PFSK-1 (cell line): Measurements from ENCODE around the gene VWCE.

ENCODE experiments used
- FOXP2 ChIP-seq: optimal IDR thresholded peaks from 2 replicates; pipeline ENCODE3; 2011; ENCODE audit warnings: borderline replicate concordance, control low read depth, inconsistent platforms; ENCODE audit not compliant: insufficient read depth; ENCODE audit errors: extremely low read length, extremely low read depth
- POLR2AphosphoS5 ChIP-seq: IDR thresholded peaks from 2 replicates; pipeline ENCODE4 v1.6.1; 2012; ENCODE audit warnings: low read depth, mild to moderate bottlenecking, control low read depth, low read length, moderate library complexity
- SIN3A ChIP-seq: IDR thresholded peaks from 2 replicates; pipeline ENCODE4 v1.6.1; 2012; ENCODE audit warnings: mild to moderate bottlenecking, low read length, moderate library complexity, borderline replicate concordance; ENCODE audit not compliant: insufficient read depth
- TAF1 ChIP-seq: IDR thresholded peaks from 2 replicates; pipeline ENCODE4 v1.6.1; 2012; ENCODE audit warnings: low read length, control low read depth, borderline replicate concordance; ENCODE audit not compliant: insufficient read depth
- TF ChIP-seq, protein P1 (sequence below), 2 experiments: IDR thresholded peaks; 2 replicates each; pipeline versions ENCODE4 v1.6.1 to v1.8.0; 2011 to 2012; ENCODE audit warnings: low read depth in 2 of 2, low read length in 2 of 2, control low read depth in 1 of 2, inconsistent platforms in 1 of 2, mild to moderate bottlenecking in 1 of 2, moderate library complexity in 1 of 2; ENCODE audit not compliant: insufficient read depth in 1 of 2

VWCE gene

DNA sequence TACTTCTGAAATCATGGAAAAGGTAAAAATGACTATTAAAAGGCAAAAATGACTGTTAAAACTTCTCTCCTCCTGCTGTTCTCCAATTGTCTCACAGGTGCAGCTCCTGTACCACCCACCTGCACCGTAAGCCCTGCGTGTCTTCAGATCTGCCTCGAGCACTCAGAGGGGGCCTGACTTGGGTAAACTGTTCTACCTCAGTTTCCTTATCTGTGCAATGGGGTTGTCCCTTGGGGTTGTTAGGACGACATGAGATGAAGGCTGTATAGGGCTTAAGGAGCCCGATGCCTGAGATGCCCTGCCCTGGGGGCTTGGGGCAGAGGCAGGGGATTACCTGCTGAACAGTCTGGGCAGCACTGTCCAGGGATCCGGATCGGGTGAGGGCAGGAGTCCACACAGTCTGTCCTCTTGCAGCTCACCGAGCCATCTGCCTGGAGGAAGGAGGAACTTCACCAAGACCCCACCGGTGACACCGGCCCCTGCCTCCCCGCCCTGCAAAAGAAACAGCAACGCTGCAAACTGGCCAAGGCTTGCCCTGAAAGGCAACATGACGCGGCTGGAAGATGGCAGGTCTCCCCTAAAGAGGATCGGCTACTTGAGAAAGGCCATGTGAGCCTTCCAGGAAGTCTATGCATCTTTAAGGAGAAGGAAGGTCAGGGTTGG is 26.4 kb downstream of the VWCE start:
- no peak for TF ChIP-seq TAF1
- TF ChIP-seq SIN3A, result no peak
- no peak for TF ChIP-seq FOXP2
- TF ChIP-seq, protein P1, sequence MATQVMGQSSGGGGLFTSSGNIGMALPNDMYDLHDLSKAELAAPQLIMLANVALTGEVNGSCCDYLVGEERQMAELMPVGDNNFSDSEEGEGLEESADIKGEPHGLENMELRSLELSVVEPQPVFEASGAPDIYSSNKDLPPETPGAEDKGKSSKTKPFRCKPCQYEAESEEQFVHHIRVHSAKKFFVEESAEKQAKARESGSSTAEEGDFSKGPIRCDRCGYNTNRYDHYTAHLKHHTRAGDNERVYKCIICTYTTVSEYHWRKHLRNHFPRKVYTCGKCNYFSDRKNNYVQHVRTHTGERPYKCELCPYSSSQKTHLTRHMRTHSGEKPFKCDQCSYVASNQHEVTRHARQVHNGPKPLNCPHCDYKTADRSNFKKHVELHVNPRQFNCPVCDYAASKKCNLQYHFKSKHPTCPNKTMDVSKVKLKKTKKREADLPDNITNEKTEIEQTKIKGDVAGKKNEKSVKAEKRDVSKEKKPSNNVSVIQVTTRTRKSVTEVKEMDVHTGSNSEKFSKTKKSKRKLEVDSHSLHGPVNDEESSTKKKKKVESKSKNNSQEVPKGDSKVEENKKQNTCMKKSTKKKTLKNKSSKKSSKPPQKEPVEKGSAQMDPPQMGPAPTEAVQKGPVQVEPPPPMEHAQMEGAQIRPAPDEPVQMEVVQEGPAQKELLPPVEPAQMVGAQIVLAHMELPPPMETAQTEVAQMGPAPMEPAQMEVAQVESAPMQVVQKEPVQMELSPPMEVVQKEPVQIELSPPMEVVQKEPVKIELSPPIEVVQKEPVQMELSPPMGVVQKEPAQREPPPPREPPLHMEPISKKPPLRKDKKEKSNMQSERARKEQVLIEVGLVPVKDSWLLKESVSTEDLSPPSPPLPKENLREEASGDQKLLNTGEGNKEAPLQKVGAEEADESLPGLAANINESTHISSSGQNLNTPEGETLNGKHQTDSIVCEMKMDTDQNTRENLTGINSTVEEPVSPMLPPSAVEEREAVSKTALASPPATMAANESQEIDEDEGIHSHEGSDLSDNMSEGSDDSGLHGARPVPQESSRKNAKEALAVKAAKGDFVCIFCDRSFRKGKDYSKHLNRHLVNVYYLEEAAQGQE (IDR thresholded peaks at IDR 0.05; ENCODE audit: insufficient read depth in 1 of 2, low read depth in 2 of 2, low read length in 2 of 2), result no peak

DNA sequence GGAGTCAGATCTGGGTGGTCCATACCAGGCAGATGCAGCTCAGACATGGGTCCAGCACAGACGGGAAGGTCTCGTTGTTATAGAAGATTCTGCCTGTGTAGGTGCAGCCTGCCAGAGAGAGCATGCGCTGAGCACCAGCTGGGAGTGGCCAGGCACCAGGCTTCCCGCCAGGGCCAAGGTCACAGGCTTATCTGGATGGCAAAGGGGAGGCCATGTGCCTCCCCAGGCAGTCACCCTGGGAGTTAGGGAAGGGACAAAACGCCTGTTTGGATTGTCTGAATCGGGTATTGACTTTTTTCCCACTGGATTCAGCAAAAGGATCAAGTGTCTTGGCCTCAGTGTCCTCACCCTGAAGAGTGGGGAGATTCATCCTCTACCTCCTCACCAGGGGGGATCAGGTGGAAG is 27.7 kb downstream of the VWCE start:
- TF ChIP-seq FOXP2, result no peak
- no peak for TF ChIP-seq TAF1
- TF ChIP-seq POLR2AphosphoS5, result no peak

DNA sequence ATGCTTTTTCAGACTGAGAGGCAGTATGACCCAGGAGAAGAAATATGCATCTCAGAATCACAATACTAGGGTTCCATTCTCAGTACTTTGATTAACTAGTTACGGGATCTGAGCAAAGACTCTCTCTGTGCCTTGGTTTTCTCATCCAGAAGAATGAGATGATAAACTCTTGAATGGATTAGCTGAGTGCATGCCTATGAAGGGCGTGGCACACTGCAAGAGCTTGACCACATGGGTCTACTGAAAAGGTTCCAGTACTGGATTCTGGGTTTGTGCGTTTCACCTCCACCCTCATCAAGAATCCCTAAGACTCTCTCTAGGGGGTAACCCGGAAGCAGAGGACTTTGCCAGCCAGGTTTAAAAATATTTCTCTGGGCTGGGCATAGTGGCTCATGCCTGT is 28.5 kb downstream of the VWCE start:
- TF ChIP-seq SIN3A (no peak), TAF1 (no peak), FOXP2 (no peak), POLR2AphosphoS5 (no peak)
- TF ChIP-seq, protein P1 (IDR thresholded peaks at IDR 0.05; ENCODE audit: insufficient read depth in 1 of 2, low read depth in 2 of 2, low read length in 2 of 2), result no peak

DNA sequence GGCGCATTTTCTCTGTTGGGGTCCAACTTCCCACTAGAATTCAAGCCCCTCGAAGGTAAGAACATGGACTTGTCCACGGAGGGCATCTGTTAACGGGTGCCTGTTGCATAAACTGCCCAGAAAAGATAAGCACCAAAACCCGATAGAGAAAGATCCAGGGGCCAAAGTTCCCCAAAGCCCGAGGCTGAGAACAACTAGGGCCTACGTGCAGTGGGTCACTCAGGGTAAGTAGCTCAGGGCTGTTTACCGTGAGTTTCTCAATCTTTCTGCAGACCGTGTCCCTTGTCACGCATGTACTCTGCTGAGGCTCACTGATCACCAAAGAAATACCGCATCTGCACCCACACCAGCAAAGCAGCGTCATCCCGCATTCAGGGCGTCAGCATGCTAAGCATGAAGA is 29.8 kb downstream of the VWCE start:
- no peak for TF ChIP-seq POLR2AphosphoS5
- no peak for TF ChIP-seq FOXP2
- TF ChIP-seq, protein P1 (IDR thresholded peaks at IDR 0.05; ENCODE audit: insufficient read depth in 1 of 2, low read depth in 2 of 2, low read length in 2 of 2), result no peak
- no peak for TF ChIP-seq SIN3A
- no peak for TF ChIP-seq TAF1

DNA sequence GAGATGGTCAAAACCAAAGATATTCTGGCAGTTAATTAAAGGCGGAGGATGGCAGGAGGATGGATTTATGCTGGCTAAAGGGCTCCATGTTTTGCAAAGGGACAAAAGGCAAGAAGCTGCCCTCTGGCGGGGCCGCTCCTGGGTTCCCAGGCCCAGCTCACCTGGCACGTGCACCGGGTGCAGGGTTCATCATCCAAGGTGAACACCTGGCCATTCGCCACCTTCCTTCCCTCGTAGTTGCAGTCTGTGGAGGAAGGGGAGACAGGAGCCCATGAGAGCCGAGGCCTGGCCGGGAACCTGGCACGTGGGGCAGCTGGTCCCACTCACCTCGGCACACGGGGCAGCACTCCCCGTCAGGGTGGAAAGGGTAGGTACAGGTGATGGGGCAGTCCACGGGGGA is 30.3 kb downstream of the VWCE start:
- TF ChIP-seq FOXP2 (no peak), POLR2AphosphoS5 (no peak), SIN3A (no peak), TAF1 (no peak)
- TF ChIP-seq, protein P1 (IDR thresholded peaks at IDR 0.05; ENCODE audit: insufficient read depth in 1 of 2, low read depth in 2 of 2, low read length in 2 of 2), result no peak
